ENCODE measurements around the gene DNASE1L2.
A peak's percentile ranks its signal among the peaks of the same experiment; 100 is the strongest.
"Not testable (repeated sequence)": the region's sequence is repeated elsewhere in the genome, so short reads cannot be mapped to it uniquely, and the experiment has no call there.

The DNASE1L2 gene

DNA sequence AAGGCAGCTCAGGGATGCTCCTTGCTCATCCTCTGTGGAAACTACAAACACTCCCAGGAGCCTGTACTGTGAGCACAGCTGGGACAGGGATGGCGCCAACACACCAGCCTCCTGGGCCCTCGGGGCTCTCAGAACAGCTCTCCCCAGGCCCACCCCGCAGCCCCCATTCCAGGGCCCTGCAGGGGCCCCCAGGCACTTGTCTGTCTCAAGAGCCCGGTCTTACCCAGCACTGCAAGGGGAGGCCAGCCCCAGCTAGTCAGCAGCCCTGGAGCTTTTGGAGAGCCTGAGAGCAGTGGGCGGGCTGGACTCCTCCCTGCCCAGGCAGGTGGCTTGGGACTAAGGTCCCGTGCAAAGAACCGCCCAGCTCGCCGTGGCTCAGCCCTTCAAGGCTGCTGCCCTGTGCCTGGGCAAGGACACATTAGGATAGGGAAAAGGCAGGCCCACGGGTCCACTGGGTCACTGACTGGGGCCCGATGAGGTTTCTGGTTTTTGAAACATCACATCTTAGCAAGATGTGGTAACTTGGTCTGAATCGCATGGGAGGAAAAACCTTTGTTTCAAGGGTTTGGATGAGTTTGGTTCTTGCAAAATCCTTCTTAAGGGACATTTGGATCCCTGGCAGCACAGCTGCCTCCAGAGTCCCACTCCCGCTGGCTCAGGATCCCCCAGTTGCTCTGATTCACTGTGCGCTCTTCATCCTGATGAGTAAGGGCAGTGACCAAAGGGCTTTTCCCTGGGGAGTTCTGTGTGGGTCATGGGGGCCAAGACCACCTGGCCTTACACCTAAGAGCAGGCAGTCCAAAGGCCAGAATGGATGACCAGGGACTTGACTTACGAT lies 2.8 kb downstream of the DNASE1L2 start:
- no peak for DNase-seq (ENCODE audit: low read depth in 2 of 2)

DNA sequence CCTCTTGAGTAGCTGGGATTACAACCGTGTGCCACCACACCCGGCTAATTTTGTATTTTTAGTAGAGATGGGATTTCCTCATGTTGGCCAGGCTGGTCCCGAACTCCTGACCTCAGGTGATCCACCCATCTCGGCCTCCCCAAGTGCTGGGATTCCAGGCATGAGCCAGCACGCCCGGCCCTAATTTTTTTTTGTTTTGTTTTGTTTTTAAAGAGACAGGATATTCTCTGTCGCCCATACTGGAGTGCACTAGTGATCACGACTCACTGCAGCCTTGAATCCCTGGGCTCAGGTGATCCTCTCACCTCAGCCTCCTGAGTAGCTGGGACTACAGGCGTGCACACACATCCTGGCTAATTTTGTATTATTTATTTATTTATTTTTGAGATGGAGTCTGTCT lies 4.1 kb downstream of the DNASE1L2 start:
- not testable (repeated sequence) for DNase-seq (ENCODE audit: low read depth in 2 of 2)

DNA sequence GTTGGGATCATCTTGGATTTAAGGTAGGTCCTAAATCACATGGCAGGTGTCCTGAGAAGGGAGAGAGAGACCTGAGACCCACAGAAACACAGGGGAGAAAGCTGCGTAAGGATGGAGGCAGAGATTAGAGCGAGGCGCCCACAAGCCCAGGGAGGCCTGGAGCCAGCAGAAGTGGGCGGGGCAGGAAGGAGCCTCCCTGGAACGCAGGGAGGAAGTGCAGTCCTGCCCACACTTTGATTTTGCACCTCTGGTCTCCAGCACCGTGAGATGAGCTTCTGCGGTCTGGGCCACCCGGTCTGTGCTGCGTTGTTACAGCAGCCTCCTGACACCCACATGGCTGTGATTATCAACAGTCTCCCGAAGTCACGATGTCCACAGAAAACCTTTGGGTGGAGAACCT lies 6.4 kb downstream of the DNASE1L2 start:
- DNase-seq (ENCODE audit: low read depth in 2 of 2), result no peak

DNA sequence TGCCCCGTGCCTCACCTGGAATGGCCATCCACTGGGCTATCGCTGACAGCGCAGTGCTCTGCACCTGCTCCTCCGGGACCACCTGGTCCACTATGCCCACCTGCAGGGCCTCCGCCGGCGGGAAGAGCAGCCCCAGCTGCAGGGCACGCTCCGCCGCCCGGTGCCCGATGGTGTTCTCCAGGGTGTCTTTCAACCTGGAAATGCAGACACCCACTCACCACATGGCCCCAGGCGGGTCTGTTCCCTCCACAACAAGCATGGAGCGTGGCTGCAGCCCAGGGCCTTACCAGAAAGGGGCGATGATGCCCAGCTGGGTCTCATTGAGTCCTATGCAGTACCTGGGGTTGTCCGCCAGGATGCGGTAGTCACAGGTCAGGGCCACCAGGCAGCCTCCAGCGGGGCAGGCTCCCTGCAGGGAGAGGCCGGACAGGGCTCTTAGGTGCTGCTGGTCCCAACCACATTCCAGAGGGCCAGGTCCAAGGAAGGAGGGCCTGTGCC lies 6.8 kb downstream of the DNASE1L2 start:
- DNase-seq (ENCODE audit: low read depth in 2 of 2), result no peak

DNA sequence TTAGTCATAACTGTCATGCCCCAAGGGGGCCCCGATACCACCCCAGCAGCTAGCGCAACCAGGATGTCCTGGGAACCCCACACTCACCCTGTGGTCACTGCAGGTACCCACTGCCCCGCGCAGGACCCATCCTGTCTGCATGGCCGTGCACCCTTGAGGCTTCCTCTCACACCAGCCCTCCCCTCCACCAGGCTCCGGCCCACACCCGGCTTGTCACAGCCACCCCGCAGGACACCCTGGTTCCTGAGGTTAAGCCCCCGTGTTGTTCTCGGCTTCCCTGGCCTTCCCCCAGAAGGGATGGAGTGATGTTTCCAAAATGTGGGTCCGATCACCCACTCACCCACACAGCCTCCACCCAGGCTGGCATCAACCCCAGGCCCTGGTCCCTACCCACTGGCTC lies 7.5 kb downstream of the DNASE1L2 start:
- no peak for DNase-seq (ENCODE audit: low read depth in 2 of 2)

DNA sequence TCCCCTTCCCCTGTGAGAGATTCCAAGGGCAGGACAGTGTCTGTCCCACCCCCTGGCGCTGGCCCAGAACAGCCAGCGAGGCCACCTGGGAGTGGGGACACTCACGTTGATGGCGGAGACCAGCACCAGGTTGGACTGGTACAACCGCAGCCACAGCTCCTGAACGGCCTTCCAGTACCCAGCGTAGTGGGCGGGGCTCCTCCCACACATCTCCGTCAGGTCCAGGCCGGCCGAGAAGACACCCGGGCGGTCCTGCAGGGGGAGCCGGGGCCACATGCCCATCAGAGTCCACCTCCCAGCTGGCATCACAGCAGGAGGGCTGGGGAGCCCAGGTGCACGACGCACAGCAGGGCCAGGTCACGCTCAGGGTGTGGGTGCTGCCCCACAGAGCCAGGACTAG lies 8.1 kb downstream of the DNASE1L2 start:
- DNase-seq (ENCODE audit: low read depth in 2 of 2), result no peak

DNA sequence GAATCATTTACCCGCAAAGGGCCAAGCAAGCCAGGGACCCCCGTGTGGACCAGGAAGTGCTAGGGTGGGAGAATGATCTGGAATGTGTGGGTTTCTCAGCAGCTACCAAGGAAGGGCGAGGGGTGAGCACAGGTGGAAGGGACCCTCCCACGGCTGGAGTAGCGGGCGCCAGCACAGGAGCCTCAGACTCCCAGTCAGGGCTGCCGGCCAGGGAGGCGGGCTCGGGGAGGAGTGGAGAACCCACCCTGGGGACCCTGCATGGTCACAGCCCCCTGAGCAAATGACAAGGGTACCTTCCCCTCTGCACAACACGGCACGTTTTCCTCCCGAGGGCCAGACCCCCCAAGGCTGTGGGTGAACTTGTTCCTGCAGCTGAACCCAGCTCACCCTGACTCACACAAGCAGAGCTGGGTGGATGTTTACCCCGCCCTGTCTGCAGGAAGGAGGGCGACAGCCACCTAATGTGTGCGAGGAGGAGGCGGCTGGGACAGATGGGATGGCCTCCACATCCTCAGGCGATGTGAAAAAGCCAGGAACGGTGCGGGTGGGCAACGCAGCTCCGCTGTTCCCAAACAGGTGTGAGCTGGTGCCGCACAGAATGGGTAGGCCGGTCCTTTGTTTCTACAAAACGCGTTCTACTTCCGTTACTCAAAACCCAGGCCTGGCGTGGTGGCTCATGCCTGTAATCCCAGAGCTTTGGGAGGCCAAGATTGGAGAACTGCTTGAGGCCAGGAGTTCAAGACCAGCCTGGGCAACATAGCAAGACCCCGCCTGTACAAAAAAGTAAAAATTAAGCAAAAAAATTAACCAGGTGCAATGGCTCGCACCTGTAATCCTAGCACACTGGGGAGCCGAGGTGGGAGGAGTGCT lies 8.9 kb downstream of the DNASE1L2 start:
- no peak for DNase-seq (ENCODE audit: low read depth in 2 of 2)

DNA sequence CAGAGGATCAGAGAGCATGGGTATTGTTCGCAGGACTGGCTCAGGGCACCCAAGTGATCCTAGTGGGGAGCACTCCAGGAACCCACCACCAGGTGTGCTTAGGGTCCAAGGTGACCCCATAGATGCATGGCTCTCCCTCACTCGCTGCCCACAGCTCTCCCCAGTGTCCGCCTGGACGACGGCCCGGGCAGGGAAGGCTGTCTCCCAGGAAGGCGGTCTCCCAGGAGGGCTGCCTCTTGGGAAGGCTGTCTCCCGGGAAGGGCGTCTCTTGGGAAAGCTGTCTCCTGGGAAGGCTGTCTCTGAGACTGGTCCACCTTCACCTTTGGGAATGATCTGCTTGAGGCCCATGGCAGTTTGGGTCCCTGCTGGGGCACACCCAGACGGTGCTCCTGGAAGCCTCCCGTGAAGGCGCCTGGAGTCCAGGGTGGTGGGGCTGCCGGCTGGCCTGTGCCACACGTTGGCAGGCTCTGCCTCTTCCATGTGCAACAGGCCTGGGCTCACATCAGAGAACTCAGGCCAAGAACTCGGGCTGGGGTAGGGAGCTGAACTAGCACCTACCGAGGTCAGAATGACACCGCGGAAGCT lies 10.1 kb downstream of the DNASE1L2 start:
- DNase-seq (ENCODE audit: low read depth in 2 of 2), result no peak

DNA sequence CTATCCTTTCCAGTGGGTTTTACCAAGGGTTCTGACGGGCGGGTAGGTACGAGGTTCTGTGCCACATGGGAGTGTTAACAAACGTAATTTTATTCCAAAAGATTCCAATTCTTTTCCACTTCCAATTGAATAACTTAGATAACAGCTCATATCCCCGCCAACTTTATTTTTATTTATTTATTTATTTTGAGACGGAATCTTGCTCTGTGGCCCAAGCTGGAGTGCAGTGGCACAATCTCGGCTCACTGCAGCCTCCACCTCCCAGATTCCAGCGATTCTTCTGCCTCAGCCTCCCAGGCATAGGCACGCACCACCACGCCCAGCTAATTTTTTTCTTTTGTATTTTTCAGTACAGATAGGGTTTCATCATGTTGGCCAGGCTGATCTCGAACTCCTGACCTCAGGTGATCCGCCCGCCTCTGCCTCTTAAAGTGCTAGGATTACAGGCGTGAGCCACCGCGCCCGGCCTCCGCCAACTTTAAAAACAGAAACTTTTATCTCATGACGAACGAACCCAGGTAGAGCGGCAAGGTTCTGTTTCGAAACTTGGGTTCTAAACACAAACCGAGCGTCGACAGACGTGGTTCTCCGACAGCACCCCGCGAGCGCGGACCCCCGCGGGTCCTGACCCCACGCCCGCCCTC lies 14.5 kb downstream of the DNASE1L2 start:
- DNase-seq (ENCODE audit: low read depth in 2 of 2), result peak in 1 of 2 donors; percentile 39

DNA sequence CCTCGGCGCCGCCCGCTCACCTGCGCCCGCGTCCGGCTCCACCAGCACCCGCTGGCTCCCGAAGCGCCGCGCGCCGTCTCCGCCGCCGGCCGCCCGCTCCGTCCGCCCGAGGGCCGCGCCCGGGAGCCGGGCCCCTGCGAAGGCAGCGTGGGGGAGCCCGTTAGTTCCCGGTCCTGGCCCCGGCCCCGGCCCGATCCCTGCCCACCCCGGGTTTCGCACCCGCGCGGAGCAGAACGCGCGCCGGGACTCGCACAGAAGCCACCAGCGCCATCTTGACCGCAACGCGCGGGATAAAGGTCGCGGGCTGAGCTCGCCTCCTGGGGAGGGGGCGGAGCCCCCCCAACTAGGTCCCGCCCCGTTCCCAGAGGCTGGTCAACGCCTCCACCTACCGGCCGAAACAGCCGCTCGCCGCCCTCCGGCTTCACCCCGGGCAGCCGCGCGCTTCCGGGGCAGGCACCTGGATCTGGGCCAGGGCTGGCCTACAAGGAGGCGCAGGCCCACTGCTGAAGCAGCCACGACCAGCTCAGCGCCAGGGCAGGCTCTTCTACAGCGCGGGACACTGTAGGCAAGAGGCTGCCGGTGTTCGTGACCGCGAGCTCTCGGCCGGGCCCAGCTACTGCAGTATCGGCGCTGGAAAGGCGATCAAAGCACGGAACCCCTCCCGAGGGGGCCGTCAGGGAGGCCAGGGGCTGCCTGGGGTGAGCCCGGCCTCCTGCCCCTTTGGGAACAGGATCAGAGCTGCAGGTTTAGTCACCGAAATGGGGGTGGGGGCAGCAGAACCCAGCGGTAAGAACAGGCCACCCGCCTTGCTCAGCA lies 15.3 kb downstream of the DNASE1L2 start, which contains the start of gene ECI1:
ECI1 (minus strand) TSS at position 292 of the 816 bp plus-strand sequence; CDS start at position 271, 21 bp downstream.
- peak; percentile 62 to 77 for DNase-seq (ENCODE audit: low read depth in 2 of 2)

DNA sequence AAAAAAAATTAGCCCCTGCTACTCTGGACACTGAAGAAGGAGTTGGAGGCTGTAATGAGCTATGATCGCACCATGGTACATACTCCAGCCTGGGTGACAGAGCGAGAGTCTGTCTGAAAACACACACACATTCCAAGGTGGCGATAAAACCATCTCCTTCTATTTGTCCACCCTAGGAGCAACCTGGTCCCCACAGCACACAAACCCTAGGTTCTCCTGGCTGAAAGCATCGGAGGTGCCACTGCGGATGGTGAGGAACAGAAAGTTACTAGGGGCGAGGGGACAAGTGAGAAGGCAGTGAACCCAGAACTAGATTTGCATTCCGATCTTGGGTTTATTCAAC lies 16.5 kb downstream of the DNASE1L2 start:
- DNase-seq (ENCODE audit: low read depth in 2 of 2), result no peak

DNA sequence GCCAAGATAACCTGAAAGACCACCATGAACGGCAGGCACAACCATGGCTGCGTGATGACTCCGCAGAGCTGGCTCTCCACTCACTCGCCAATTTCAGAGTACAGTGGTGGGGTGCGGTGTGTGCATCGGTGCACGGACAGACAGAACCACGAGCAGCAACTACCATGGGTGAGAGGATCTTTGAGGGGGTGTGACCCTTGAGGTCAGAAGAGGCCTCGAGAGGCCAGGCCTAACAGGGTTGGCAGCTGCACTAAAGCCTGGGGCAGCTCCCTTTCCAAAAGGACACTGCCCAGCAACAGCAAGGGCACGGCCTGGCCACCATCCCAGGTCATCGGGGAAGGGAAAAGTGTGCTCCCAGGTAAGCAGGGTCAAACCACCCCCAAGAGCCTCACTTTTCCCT lies 17.0 kb downstream of the DNASE1L2 start:
- DNase-seq (ENCODE audit: low read depth in 2 of 2), result no peak

DNA sequence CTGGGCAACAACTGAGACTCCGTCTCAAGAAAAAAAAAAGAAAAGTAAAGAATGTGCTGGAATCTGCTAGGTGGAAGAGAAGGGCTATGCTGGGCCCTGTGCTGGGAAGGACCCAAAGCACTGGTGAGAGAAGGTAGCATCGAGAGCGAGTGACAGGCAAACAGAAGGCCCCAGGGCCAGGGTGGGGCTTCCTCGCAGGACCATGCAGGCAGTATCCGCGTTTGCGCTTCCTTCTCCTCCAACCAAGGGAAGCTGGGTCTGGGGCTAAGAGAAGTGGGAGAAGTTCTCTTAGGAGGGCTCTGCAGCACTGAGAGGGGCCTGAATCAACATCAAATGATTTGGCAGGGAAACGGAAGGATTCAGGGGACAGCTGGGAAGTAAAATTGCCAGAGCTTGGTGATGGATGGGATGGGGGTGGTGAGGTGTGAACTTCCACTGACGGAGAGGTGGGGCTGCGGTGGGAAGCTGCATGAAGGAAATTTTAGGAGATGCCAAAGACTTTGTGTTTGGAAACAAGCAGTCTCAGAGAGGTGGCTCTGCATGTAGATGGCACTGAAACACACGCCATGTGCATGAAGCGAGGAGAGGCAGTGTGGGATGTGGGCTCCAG lies 20.4 kb downstream of the DNASE1L2 start:
- DNase-seq (ENCODE audit: low read depth in 2 of 2), result no peak

DNA sequence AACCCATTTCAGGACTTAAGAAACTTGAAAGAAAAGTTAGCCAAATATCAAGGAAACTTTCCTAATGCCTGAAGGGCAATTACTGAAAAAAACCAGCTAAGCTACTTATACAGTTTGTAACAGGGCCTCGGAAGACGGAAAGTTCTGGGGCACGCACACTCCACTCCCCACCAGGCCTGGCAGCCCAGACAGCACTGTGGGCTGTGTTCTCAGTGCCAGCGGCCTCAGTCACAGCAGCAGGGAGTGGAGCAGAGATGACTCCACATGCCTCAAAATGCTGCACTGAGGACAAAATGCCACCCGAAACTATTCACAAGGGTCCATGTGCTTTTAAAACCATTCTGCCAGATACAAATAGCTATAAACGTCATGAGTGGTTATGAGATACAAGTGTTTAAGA lies 21.5 kb downstream of the DNASE1L2 start:
- no peak for DNase-seq (ENCODE audit: low read depth in 2 of 2)

DNA sequence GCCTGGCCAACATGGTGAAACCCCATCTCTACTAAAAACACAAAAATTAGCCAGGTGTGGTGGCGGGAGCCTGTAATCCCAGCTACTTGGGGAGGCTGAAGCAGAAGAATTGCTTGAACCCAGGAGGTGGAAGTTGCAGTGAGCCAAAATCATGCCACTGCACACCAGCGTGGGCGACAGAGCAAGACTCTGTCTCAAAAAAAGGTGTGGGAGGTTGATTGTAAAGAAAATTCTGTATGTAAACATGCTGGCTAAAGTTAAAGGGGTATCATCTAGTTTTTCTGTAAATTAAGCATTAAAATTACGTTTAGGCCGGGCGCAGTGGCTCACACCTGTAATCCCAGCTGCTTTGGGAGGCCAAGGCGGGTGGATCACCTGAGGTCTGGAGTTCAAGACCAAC lies 22.3 kb downstream of the DNASE1L2 start:
- not testable (repeated sequence) for DNase-seq (ENCODE audit: low read depth in 2 of 2)

DNA sequence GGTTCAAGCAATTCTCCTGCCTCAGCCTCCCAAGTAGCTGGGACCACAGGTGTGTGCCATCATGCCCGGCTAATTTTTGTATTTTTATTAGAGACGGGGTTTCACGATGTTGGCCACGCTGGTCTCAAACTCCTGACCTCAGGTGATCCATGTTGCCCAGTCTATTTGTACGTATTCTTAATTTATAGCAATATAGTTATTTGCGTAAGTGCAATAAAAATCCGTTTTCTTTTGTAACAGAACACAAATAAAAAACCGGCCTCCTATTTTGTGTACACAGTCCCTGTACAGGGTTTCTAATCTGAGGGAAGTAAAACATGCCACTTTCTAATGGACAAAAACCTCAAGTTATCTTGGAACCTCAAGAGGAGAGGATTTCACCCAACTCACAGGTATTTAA lies 24.0 kb downstream of the DNASE1L2 start:
- no peak for DNase-seq (ENCODE audit: low read depth in 2 of 2)

DNA sequence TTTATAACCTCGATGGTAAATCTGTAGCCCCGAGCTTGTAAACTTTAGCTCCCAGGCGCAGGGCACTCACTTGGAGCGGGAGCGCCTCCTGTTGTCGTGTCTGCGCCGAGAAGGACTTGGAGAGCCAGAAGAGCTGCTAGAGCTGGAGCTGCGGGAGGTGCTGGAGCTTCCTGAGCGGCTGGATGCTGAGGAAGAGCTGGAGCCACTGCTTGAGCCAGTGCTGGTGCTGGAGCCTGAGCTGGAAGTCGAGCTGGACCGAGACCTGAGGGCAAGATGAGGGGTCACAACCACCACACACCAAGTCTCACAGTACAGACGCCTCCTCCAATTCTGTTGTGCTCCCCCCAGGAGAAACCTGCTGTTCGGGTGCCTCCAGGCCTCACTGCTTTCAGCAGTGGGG lies 26.8 kb downstream of the DNASE1L2 start:
- not testable (repeated sequence) for DNase-seq (ENCODE audit: low read depth in 2 of 2)

DNA sequence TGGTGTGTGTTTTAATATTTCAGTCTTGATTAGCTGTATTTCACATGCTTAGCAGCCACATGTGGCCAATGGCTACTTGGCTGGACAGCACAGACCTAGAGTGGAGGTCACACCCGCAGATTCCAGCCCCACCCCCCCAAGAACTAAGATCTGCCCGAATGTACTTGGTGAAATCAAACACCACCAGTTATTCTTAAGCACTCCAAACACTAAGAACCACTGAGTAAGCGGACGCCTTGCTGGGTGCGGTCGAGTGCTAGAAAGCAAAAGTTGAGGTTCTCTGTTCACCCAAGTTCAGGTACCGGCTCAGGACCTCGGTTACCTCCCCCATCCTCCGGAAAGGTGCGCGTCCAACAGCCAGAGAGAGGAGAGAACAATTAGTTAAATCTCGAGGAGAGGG lies 30.6 kb downstream of the DNASE1L2 start:
- not testable (repeated sequence) for DNase-seq (ENCODE audit: low read depth in 2 of 2)

DNA sequence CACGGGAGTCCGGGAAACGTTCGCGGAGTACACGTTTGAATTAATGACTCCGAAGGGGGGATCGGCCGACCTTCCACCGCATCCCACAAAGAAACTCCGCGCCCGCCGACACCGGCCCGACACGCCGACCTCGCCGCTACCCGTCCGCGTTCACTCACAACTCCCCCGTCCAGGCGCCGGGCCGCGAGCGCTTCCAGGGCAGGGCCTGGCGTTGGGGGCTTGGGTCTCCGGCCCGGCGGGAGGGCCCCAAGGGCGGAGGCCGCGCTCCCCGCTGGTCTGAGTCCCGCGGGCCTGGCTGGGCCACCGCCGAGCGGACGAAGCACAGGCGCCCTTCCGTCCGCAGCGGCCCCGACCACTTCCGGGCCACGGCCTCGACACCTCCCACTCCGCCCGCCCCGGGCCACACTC lies 31.3 kb downstream of the DNASE1L2 start:
- DNase-seq (ENCODE audit: low read depth in 2 of 2), result not testable (repeated sequence)

DNA sequence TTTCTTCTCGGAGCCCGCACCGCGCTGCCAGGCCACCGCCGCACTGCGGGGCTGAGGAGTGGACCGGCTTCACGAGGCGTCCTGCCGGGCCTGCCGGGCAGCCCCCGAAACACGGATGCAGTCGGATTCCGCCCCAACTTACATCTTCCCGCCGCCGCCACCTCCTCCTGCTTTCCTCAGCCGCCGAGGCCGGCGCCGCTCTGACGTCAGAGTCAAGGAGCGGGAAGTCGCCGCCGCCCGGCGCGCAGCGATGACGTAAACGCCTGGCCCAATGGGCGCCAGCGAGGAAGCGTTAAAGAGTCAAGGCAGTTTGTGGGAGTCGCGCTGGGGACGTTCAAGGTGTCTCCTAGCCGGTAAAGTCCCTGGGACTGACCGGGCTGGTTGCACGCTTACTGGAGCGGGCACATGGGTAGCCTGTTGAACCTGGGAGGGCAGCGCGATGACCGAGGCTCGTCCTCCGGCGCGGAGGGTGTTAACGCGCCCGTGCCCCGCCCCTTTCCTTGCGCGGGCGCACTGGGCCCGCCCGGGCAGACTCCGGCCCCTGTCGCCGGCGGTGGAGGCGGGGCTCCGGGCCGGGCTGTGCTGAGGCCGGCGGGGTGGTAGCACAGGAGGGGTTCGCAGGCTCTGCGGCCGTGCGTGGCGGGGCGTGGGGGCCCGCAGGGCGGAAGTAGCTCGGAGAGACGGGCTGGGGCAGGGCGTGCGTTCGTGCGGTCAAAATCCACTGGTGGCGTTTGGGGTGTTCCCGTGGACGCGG lies 31.8 kb downstream of the DNASE1L2 start, which contains the start of gene RNPS1:
RNPS1 (minus strand) TSS at position 214 of the 754 bp plus-strand sequence. CDS start 3,483 bp downstream, outside the sequence.
- DNase-seq (ENCODE audit: low read depth in 2 of 2), result peak; percentile 89 to 95

All from activated CD4-positive, alpha-beta T cell treated with anti-CD3 and anti-CD28 coated beads for 24 hours (primary cell).